Endothelial cell of umbilical vein (primary cell): ENCODE measurements around the gene SSTR5. TPM values are rescaled to one million over a fixed set of nuclear protein-coding genes. Genes with fewer than 3 reads are reported as not detected.

ENCODE experiments used
- BruUV-seq: library from RNA; stranded (reverse); fragments of 400-500 nt; replicated peaks from 2 replicates; lab custom pipeline; 2021; lab: Mats Ljungman, UMichigan
- CTCF ChIA-PET: fragments of 300-600, 350-600 bp; sonication (Branson Sonifier 250); formaldehyde crosslinking; loops from one replicate; lab custom pipeline; 2021; ENCODE audit warnings: antibody characterized with exemption, inconsistent platforms; lab: Charles Lee
- POLR2A ChIA-PET: fragments of 300-600, 350-600 bp; sonication (Branson Sonifier 250); formaldehyde crosslinking; loops from one replicate; lab custom pipeline; 2021; ENCODE audit warnings: antibody characterized with exemption, inconsistent platforms; lab: Charles Lee
- DNase-seq: peaks from one replicate; pipeline ENCODE4 v3.0.0-alpha.2; 2011; ENCODE audit warnings: low read depth, low spot score
- FAIRE-seq: peaks from 2 replicates; lab custom pipeline; 2011; peaks lifted over from hg19 to GRCh38; lab: Jason Lieb, UNC
- H2AFZ ChIP-seq: 2 replicates; pipeline ENCODE4 v1.6.0; 2012; ENCODE audit warnings: low read depth, low read length, control low read depth, inconsistent platforms
- H3K27ac ChIP-seq: 2 replicates; pipeline ENCODE4 v1.5.1; 2011; ENCODE audit warnings: low read depth, mild to moderate bottlenecking, control low read depth, low read length, moderate library complexity; ENCODE audit not compliant: insufficient read depth
- H3K27me3 ChIP-seq, 2 experiments: 2 replicates each; pipeline versions ENCODE4 v1.6.0 to v1.6.1; 2011; ENCODE audit warnings: low read length in 2 of 2, mixed read lengths in 1 of 2; ENCODE audit not compliant: control insufficient read depth in 2 of 2, insufficient read depth in 2 of 2
- H3K36me3 ChIP-seq, 2 experiments: 2 replicates in 1 of 2; 3 replicates in 1 of 2; pipeline ENCODE4 v1.5.1; 2011; ENCODE audit warnings: low read length in 2 of 2, mild to moderate bottlenecking in 1 of 2, moderate library complexity in 1 of 2; ENCODE audit not compliant: control insufficient read depth in 2 of 2, insufficient read depth in 2 of 2; ENCODE audit errors: extremely low read depth in 1 of 2
- H3K4me1 ChIP-seq: 3 replicates; pipeline ENCODE4 v1.5.1; 2011; ENCODE audit warnings: mild to moderate bottlenecking, low read length; ENCODE audit not compliant: control insufficient read depth, insufficient read depth; ENCODE audit errors: extremely low read depth
- H3K4me2 ChIP-seq: 2 replicates; pipeline ENCODE4 v1.6.1; 2011; ENCODE audit warnings: low read length, control low read depth, mixed read lengths; ENCODE audit not compliant: insufficient read depth
- H3K4me3 ChIP-seq, 3 experiments: fragments of 200-600 bp in 1 of 3; sonication (generic), shearing (Covaris generic) in 1 of 3; replicated peaks in 1 of 3; 2 replicates each; pipeline ENCODE4 v1.5.1; 2011 to 2016; ENCODE audit warnings: control low read depth in 3 of 3, low read length in 3 of 3, mild to moderate bottlenecking in 2 of 3, inconsistent platforms in 1 of 3, low read depth in 1 of 3, moderate library complexity in 1 of 3; ENCODE audit not compliant: insufficient read depth in 1 of 3
- H3K79me2 ChIP-seq: 2 replicates; pipeline ENCODE4 v1.6.0; 2012; ENCODE audit warnings: low read length, inconsistent platforms; ENCODE audit not compliant: control insufficient read depth, insufficient read depth
- H3K9ac ChIP-seq: replicated peaks from 2 replicates; pipeline ENCODE3; 2011; ENCODE audit warnings: low read length, control low read depth; ENCODE audit not compliant: insufficient read depth; ENCODE audit errors: extremely low read depth
- H3K9me1 ChIP-seq: replicated peaks from 3 replicates; pipeline ENCODE4 v1.6.0; 2011; ENCODE audit warnings: mild to moderate bottlenecking, low read length; ENCODE audit not compliant: control insufficient read depth, insufficient read depth; ENCODE audit errors: extremely low read depth
- H3K9me3 ChIP-seq: replicated peaks from 2 replicates; pipeline ENCODE4 v1.5.1; 2012; ENCODE audit warnings: low read length, inconsistent platforms; ENCODE audit not compliant: control insufficient read depth, insufficient read depth
- H4K20me1 ChIP-seq: replicated peaks from 2 replicates; pipeline ENCODE3; 2011; ENCODE audit warnings: mild to moderate bottlenecking, low read length; ENCODE audit not compliant: control insufficient read depth, insufficient read depth; ENCODE audit errors: extremely low read depth
- EZH2 ChIP-seq: IDR thresholded peaks from 2 replicates; pipeline ENCODE4 v1.6.1; 2012; ENCODE audit warnings: borderline replicate concordance, low read depth, mild to moderate bottlenecking, moderate library complexity, low read length, inconsistent platforms; ENCODE audit not compliant: severe bottlenecking
- FOS ChIP-seq: IDR thresholded peaks from 2 replicates; pipeline ENCODE4 v1.6.1; 2011; ENCODE audit warnings: mild to moderate bottlenecking, low read length, moderate library complexity, borderline replicate concordance; ENCODE audit not compliant: insufficient read depth
- GATA2 ChIP-seq: IDR thresholded peaks from 2 replicates; pipeline ENCODE4 v1.7.0; 2011; ENCODE audit warnings: low read depth, mild to moderate bottlenecking, moderate library complexity, mixed read lengths, low read length; ENCODE audit not compliant: insufficient read length, insufficient read depth
- JUN ChIP-seq: IDR thresholded peaks from 2 replicates; pipeline ENCODE4 v1.6.1; 2011; ENCODE audit warnings: borderline replicate concordance, low read depth; ENCODE audit not compliant: insufficient read length, insufficient read depth
- MYC ChIP-seq: IDR thresholded peaks from one replicate; pipeline ENCODE4 v1.6.1; 2011; ENCODE audit warnings: mild to moderate bottlenecking, low read depth, low read length
- POLR2A ChIP-seq: IDR thresholded peaks from 2 replicates; pipeline ENCODE4 v1.6.1; 2012; ENCODE audit warnings: low read depth, mild to moderate bottlenecking, control low read depth, low read length
- POLR2AphosphoS5 ChIP-seq: IDR thresholded peaks from 2 replicates; pipeline ENCODE4 v1.6.1; 2012; ENCODE audit warnings: low read depth, mild to moderate bottlenecking, control low read depth, low read length, moderate library complexity; ENCODE audit not compliant: insufficient read depth
- dilution Hi-C: fragments of 300-500 bp; cut with MboI; formaldehyde crosslinking; loops from one replicate; pipeline ENCODE4 v1.15.0; 2019; ENCODE audit warnings: low sequenced_read_pairs; ENCODE audit not compliant: extremely low pct_ligation_motif_present
- intact Hi-C: fragments of 100-400 bp; cut with micrococcal nuclease; formaldehyde crosslinking; loops from one replicate; pipeline ENCODE4 v1.10.0; 2022
- polyA plus RNA-seq, 4 experiments: library from polyadenylated mRNA; depleted of rRNA in 3 of 4; stranded (reverse) in 3 of 4; unstranded in 1 of 4; fragments of >200 nt; gene quantifications; 2 replicates each; pipeline versions ENCODE4 v1.2.1 to v1.2.3, GENCODE V29; 2011 to 2012; ENCODE audit warnings: missing spikeins in 1 of 4
- total RNA-seq: library from RNA; stranded (reverse); gene quantifications from 2 replicates; pipeline ENCODE4 v1.2.3, GENCODE V29; 2021
- TF ChIP-seq, protein P1 (sequence below): IDR thresholded peaks from 2 replicates; pipeline ENCODE4 v1.6.1; 2011; ENCODE audit not compliant: insufficient read depth, insufficient read length
- TF ChIP-seq, protein P2 (sequence below), 2 donors: IDR thresholded peaks; 1 replicate in 1 of 2; 2 replicates in 1 of 2; pipeline ENCODE4 v1.5.1; 2011; ENCODE audit warnings: low read length in 2 of 2, mild to moderate bottlenecking in 2 of 2, moderate library complexity in 2 of 2, control low read depth in 1 of 2, inconsistent platforms in 1 of 2, low read depth in 1 of 2; ENCODE audit not compliant: insufficient read depth in 1 of 2; ENCODE audit errors: extremely low read depth in 1 of 2

SSTR5 gene
- total and polyA plus RNA-seq, 2 donors (not counting 3 experiments of a cell fraction or from before 2014, with no cell fraction given): 0.24 to 0.52 TPM

DNA sequence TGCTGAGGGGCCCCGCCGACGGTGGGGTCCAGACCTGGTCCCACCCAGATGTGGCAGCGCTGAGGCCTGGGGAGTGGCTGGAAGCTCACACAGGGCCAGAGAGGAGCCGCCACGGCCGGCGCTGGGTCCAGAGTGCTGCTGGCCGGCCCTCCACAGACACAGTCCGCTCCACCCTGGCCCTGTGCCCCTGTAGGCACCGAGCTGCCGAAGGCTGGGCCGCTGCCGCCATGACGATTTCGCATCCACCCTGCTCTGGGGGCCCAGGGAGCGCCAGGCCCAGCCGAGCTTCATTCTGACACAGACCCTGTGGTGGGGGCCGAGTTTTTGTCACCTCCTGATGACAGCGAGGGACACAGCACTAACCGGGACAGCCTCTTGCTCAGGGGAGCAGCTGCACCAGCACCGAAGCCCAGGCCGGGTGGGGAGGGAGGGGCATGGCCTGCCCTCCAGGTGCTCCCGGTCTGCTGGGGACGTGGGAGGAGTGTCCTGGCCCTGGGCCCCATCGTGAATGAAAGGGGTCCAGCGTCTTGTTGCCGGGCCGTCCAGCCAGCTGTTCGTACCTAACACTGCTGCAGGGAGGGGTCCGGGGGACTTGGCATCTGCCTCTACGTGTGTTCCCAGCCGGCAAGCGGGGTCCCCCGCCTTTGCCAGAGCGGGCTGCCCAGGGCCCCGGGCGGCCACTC lies 27.1 kb upstream of the SSTR5 start:
- BruUV-seq: no TSS peak
- H3K27ac ChIP-seq: no peak overlapping the region
- H3K9me3 ChIP-seq: no peaks in the 10 kb centered on the region
- H4K20me1 ChIP-seq: no peaks in the 10 kb centered on the region
- DNase-seq (no peak), FAIRE-seq (no peak)
- CTCF ChIA-PET: interaction anchor here (0.8 to 2.1 kb wide), 2 partner anchors 10 to 12 kb away, joined by 3 to 12 read pairs; no protein-coding TSS in a partner anchor
- no peaks in the 10 kb centered on the region for H3K9me1 ChIP-seq
- H3K36me3 ChIP-seq: no peaks in the 10 kb centered on the region
- no peak overlapping the region for H2AFZ ChIP-seq
- dilution Hi-C loops: no loop called here
- H3K9ac ChIP-seq: no peak overlapping the region
- no peak overlapping the region for H3K4me2 ChIP-seq
- H3K79me2 ChIP-seq: no peaks in the 10 kb centered on the region
- H3K27me3 ChIP-seq: no peaks in the 10 kb centered on the region
- POLR2A ChIA-PET: interaction anchor here (0.7 kb wide), 1 partner anchor 31 kb away, joined by 3 read pairs; no protein-coding TSS in a partner anchor
- no peak for TF ChIP-seq MYC
- TF ChIP-seq FOS: no peak
- TF ChIP-seq POLR2A: no peak
- TF ChIP-seq EZH2: no peak
- TF ChIP-seq, protein P1, sequence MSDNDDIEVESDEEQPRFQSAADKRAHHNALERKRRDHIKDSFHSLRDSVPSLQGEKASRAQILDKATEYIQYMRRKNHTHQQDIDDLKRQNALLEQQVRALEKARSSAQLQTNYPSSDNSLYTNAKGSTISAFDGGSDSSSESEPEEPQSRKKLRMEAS: no peak
- no peak for TF ChIP-seq GATA2
- TF ChIP-seq JUN: no peak
- no peak for TF ChIP-seq POLR2AphosphoS5
- TF ChIP-seq, protein P2, sequence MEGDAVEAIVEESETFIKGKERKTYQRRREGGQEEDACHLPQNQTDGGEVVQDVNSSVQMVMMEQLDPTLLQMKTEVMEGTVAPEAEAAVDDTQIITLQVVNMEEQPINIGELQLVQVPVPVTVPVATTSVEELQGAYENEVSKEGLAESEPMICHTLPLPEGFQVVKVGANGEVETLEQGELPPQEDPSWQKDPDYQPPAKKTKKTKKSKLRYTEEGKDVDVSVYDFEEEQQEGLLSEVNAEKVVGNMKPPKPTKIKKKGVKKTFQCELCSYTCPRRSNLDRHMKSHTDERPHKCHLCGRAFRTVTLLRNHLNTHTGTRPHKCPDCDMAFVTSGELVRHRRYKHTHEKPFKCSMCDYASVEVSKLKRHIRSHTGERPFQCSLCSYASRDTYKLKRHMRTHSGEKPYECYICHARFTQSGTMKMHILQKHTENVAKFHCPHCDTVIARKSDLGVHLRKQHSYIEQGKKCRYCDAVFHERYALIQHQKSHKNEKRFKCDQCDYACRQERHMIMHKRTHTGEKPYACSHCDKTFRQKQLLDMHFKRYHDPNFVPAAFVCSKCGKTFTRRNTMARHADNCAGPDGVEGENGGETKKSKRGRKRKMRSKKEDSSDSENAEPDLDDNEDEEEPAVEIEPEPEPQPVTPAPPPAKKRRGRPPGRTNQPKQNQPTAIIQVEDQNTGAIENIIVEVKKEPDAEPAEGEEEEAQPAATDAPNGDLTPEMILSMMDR (IDR thresholded peaks at IDR 0.05; ENCODE audit: extremely low read depth in 1 of 2, insufficient read depth in 1 of 2, low read depth in 1 of 2, low read length in 2 of 2): no peak
- intact Hi-C loops: no loop called here
- H3K4me1 ChIP-seq: no peaks in the 10 kb centered on the region
- H3K4me3 ChIP-seq: no peak overlapping the region
